HepG2 (cell line): ENCODE measurements around the gene MDH2.

Experiments
- ARHGAP35 ChIP-seq: sonication (generic); formaldehyde crosslinking; IDR thresholded peaks from 2 replicates; pipeline ENCODE4 v1.9.0; 2022; ENCODE audit warnings: mild to moderate bottlenecking, inconsistent platforms, moderate library complexity, missing genetic modification reagents, borderline replicate concordance
- KLF6 ChIP-seq: IDR thresholded peaks from 2 replicates; pipeline ENCODE4 v1.8.0; 2016; ENCODE audit warnings: missing biosample characterization, missing genetic modification reagents
- RNF2 ChIP-seq: fragments of 450-650 bp; conservative IDR thresholded peaks from 2 replicates; pipeline ENCODE4 v1.6.1; 2016; ENCODE audit warnings: low read depth
- TF ChIP-seq, protein P1 (sequence below): sonication (generic); formaldehyde crosslinking; IDR thresholded peaks from 2 replicates; pipeline ENCODE4 v1.5.0; 2020; ENCODE audit warnings: mild to moderate bottlenecking, missing genetic modification reagents, moderate library complexity

DNA sequence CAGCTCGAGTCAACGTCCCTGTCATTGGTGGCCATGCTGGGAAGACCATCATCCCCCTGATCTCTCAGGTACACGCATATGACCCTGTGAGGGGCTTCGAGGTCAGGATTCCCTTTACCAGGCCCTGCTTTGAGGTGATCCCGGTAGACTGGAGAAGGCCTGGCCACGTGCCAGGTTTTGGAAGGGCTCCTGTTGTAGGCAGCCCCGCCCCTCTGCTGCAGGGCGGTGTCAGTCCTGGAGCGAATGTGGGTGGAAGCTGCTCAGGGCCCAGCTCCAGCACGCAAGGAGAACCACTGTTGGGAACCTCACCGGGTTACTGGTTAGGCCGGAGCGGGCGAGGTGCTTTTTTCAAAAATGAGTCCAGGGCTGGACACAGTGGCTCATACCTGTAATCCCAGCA lies 15.6 kb downstream of the MDH2 start:
- TF ChIP-seq KLF6 (CRISPR knock-in tag) (no peak), RNF2 (no peak), ARHGAP35 (no peak)
- TF ChIP-seq, protein P1, sequence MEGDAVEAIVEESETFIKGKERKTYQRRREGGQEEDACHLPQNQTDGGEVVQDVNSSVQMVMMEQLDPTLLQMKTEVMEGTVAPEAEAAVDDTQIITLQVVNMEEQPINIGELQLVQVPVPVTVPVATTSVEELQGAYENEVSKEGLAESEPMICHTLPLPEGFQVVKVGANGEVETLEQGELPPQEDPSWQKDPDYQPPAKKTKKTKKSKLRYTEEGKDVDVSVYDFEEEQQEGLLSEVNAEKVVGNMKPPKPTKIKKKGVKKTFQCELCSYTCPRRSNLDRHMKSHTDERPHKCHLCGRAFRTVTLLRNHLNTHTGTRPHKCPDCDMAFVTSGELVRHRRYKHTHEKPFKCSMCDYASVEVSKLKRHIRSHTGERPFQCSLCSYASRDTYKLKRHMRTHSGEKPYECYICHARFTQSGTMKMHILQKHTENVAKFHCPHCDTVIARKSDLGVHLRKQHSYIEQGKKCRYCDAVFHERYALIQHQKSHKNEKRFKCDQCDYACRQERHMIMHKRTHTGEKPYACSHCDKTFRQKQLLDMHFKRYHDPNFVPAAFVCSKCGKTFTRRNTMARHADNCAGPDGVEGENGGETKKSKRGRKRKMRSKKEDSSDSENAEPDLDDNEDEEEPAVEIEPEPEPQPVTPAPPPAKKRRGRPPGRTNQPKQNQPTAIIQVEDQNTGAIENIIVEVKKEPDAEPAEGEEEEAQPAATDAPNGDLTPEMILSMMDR (CRISPR knock-in tag): no peak
